Femur (tissue), 1 donor: ENCODE data around the gene ASCL3.
"Not testable (repeated sequence)": the region's sequence is repeated elsewhere in the genome, so short reads cannot be mapped to it uniquely, and the experiment has no call there.

Experiments
- DNase-seq: peaks from one replicate; pipeline ENCODE4 v3.0.0-alpha.2; 2017

Gene ASCL3

GRCh38 chr11:8908099-8908498 is 34.7 kb downstream of the ASCL3 start:
- DNase-seq = no peak

GRCh38 chr11:8907116-8907515 is 35.7 kb downstream of the ASCL3 start:
- no peak for DNase-seq

GRCh38 chr11:8905528-8906165 is 37.2 kb downstream of the ASCL3 start:
- DNase-seq = no peak

DNA sequence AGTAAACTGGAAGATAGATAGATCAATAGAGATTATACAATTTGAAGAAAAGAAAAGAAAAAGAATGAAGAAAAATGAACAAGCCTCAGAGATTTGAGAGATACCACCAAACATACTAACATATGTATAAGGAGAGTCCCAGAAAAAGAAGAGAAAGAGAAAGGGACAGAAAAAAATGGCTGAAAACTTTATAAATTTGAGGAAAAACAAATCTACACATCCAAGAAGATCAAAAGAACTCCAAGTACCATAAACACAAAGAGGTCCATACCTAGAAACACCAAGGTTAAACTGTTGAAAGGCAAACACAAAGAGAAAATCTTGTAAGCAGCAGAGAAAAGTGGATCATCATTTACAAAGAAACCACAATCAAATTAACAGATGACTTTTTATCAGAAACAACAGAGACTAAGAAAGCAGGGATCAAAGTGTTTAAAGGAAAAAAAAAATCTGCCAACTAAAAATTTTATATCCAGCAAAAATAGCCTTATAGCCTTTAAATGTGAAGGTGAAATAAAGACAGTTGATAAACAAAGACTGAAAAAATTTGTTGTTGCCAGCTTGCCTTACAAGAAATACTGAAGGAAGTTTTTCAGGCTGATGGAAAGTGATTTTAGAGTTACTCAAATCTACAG is 43.6 kb downstream of the ASCL3 start:
- no peak for DNase-seq

DNA sequence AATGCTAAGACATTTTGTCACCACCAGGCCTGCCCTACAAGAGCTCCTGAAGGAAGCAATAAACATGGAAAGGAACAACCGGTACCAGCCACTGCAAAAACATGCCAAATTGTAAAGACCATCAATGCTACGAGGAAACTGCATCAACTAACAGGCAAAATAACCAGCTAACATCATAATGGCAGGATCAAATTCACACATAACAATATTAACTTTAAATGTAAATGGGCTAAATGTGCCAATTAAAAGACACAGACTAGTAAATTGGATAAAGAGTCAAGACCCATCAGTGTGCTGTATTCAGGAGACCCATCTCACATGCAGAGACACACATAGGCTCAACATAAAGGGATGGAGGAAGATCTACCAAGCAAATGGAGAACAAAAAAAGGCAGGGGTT is 51.6 kb downstream of the ASCL3 start:
- not testable (repeated sequence) for DNase-seq
